H1 (cell line): Measurements from ENCODE around the gene CD44. TPM values are rescaled to one million over a fixed set of nuclear protein-coding genes. Genes with fewer than 3 reads are reported as not detected.

Experiments
- BACH1 ChIP-seq: IDR thresholded peaks from 2 replicates; pipeline ENCODE4 v1.6.1; 2012; ENCODE audit warnings: low read length, improper control_type of control experiment
- BRCA1 ChIP-seq: IDR thresholded peaks from 2 replicates; pipeline ENCODE4 v1.6.1; 2012; ENCODE audit warnings: low read depth, low read length, improper control_type of control experiment
- CBX5 ChIP-seq: fragments of 300-800, 300-1000 bp; sonication (generic); IDR thresholded peaks from 2 replicates; pipeline ENCODE4 v1.7.1; 2016; ENCODE audit warnings: antibody characterized with exemption, low read length, low read depth
- CTBP2 ChIP-seq: IDR thresholded peaks from 2 replicates; pipeline ENCODE4 v1.7.0; 2011; ENCODE audit warnings: borderline replicate concordance, mild to moderate bottlenecking, moderate library complexity, mixed read lengths, low read length; ENCODE audit not compliant: insufficient read depth, insufficient read length
- MAFK ChIP-seq: IDR thresholded peaks from 2 replicates; pipeline ENCODE4 v1.6.1; 2012; ENCODE audit warnings: low read depth, mild to moderate bottlenecking, improper control_type of control experiment, low read length
- POLR2A ChIP-seq, 2 experiments: IDR thresholded peaks; 1 replicate in 1 of 2; 2 replicates in 1 of 2; pipeline ENCODE4 v1.6.1; 2011; ENCODE audit warnings: low read depth in 2 of 2, low read length in 2 of 2, mild to moderate bottlenecking in 2 of 2; ENCODE audit errors: control extremely low read depth in 1 of 2
- RAD21 ChIP-seq, 2 experiments: IDR thresholded peaks in 1 of 2; conservative IDR thresholded peaks in 1 of 2; 2 replicates each; pipeline ENCODE4 v1.6.1; 2011; ENCODE audit warnings: low read depth in 2 of 2, low read length in 2 of 2, improper control_type of control experiment in 1 of 2, inconsistent platforms in 1 of 2, mild to moderate bottlenecking in 1 of 2, moderate library complexity in 1 of 2
- SP1 ChIP-seq: IDR thresholded peaks from 2 replicates; pipeline ENCODE4 v1.6.1; 2011; ENCODE audit warnings: low read depth, low read length
- polyA plus RNA-seq, 7 experiments: library from polyadenylated mRNA; depleted of rRNA in 3 of 7; stranded (reverse) in 5 of 7; unstranded in 2 of 7; fragments of >200 nt in 5 of 7; fragments of 200-250 nt in 2 of 7; gene quantifications; 1 replicate in 5 of 7; 2 replicates in 1 of 7; 4 replicates in 1 of 7; pipeline versions ENCODE4 v1.2.1 to v1.2.3, GENCODE V29; 2011 to 2013; ENCODE audit warnings: missing spikeins in 2 of 7, mixed read lengths in 2 of 7
- total RNA-seq: library from RNA; stranded (reverse); fragmentation: NEBNext Ultra II Directional; extraction: Animal tissue kit (Norgen Biotek cat#: 25700); gene quantifications from 2 replicates; pipeline ENCODE4 v1.2.1, GENCODE V29; 2021
- TF ChIP-seq, protein P1 (sequence below), 3 experiments: IDR thresholded peaks; 1 replicate in 2 of 3; 2 replicates in 1 of 3; pipeline versions ENCODE4 v1.5.1 to v1.6.1; 2011; ENCODE audit warnings: low read length in 3 of 3, mild to moderate bottlenecking in 3 of 3, inconsistent platforms in 2 of 3, low read depth in 1 of 3, moderate library complexity in 1 of 3; ENCODE audit not compliant: insufficient read depth in 1 of 3; ENCODE audit errors: control extremely low read depth in 1 of 3

The CD44 gene
- total and polyA plus RNA-seq, 2 of the 8 experiments (the other 6 are each of a cell fraction or from before 2014, with no cell fraction given), result 11.8 to 13.7 TPM

DNA sequence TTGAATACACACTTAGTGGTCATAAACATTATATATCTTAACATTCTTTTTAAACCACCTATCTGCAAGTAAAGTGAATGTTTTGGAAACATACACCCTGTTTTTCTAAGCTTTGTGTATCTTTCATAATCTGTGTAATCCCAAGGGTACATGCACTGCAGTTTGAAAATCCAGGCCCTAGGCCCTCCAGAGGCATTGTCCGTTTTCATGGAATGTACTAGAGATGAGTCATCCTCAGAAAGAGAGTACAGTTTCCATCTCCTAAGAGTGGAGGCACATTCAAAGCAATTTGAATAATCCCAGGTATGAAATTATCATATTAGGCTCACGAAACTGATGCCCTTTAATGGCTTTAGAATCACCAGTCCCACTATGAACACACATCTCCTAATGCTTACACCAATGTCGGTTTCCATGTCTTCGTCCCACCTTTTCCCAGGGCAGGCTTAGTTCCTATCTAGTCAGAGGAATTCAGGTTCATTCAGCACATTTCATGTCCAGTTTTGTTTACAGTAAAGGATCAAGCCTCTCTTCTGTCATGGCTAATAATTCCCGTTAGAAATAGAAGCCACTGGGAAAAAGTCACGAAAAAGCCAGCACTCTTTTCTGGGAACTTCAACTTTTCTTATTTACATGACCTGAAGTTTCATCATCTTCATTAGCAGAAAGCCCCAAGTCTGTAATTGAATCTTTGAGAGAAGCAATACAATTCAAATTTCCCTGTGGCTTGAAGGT is 39.5 kb upstream of the CD44 start (continued):
- TF ChIP-seq BACH1 (no peak), MAFK (no peak), BRCA1 (no peak), SP1 (no peak), POLR2A (IDR thresholded peaks at IDR 0.05; ENCODE audit: control extremely low read depth in 1 of 2, low read depth in 2 of 2, low read length in 2 of 2) (no peak), RAD21 (IDR thresholded peaks at IDR 0.05 in 1 of 2, conservative IDR thresholded peaks at IDR 0.05 in 1 of 2; ENCODE audit: low read depth in 2 of 2, low read length in 2 of 2) (no peak), CBX5 (no peak), CTBP2 (no peak)
- TF ChIP-seq, protein P1, sequence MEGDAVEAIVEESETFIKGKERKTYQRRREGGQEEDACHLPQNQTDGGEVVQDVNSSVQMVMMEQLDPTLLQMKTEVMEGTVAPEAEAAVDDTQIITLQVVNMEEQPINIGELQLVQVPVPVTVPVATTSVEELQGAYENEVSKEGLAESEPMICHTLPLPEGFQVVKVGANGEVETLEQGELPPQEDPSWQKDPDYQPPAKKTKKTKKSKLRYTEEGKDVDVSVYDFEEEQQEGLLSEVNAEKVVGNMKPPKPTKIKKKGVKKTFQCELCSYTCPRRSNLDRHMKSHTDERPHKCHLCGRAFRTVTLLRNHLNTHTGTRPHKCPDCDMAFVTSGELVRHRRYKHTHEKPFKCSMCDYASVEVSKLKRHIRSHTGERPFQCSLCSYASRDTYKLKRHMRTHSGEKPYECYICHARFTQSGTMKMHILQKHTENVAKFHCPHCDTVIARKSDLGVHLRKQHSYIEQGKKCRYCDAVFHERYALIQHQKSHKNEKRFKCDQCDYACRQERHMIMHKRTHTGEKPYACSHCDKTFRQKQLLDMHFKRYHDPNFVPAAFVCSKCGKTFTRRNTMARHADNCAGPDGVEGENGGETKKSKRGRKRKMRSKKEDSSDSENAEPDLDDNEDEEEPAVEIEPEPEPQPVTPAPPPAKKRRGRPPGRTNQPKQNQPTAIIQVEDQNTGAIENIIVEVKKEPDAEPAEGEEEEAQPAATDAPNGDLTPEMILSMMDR (IDR thresholded peaks at IDR 0.05; ENCODE audit: control extremely low read depth in 1 of 3, insufficient read depth in 1 of 3, low read depth in 1 of 3, low read length in 3 of 3), result no peak
